Activated naive CD4-positive, alpha-beta T cell treated with anti-CD3 and anti-CD28 coated beads for 36 hours (primary cell): ENCODE results near the gene SFXN5. TPM values are rescaled to one million over a fixed set of nuclear protein-coding genes. Genes with fewer than 3 reads are reported as not detected.

Source experiments
- CTCF ChIA-PET: fragments of 350-600 bp; sonication (Branson Sonifier 250); formaldehyde crosslinking; loops from one replicate; lab custom pipeline; 2021; ENCODE audit warnings: antibody characterized with exemption; lab: Charles Lee
- DNase-seq: peaks from one replicate; pipeline ENCODE4 v3.0.0-alpha.2; 2020
- H3K27ac Mint-ChIP-seq: one replicate; pipeline ENCODE4 v1.8.0; 2021; ENCODE audit warnings: mild to moderate bottlenecking, mixed read lengths
- H3K27me3 Mint-ChIP-seq: one replicate; pipeline ENCODE4 v1.8.0; 2021; ENCODE audit warnings: low read depth, mixed read lengths
- H3K36me3 Mint-ChIP-seq: one replicate; pipeline ENCODE4 v1.8.0; 2021; ENCODE audit warnings: low read depth, mixed read lengths
- H3K4me1 Mint-ChIP-seq: one replicate; pipeline ENCODE4 v1.8.0; 2021; ENCODE audit warnings: low read depth, mixed read lengths
- H3K4me3 Mint-ChIP-seq: one replicate; pipeline ENCODE4 v1.8.0; 2021; ENCODE audit warnings: mild to moderate bottlenecking, moderate library complexity, mixed read lengths
- H3K9me3 Mint-ChIP-seq: one replicate; pipeline ENCODE4 v1.8.0; 2021; ENCODE audit warnings: mixed read lengths
- intact Hi-C: fragments of 100-400 bp; cut with micrococcal nuclease; formaldehyde crosslinking; loops from one replicate; pipeline ENCODE4 v1.15.1; 2023
- total RNA-seq, 2 experiments: library from RNA; stranded (reverse); gene quantifications; one replicate each; pipeline ENCODE4 v1.2.3, GENCODE V29; 2021

SFXN5 gene
- total RNA-seq, 2 experiments from 2014 or later, result 5.3 to 6.8 TPM

- H3K27me3 Mint-ChIP-seq, result peaks cover 68% of the 10 kb centered on the region
- CTCF ChIA-PET, result no interaction called here
- H3K4me1 Mint-ChIP-seq, result peaks cover 32% of the 10 kb centered on the region
- no peak for DNase-seq
- no peak overlapping the region for H3K27ac Mint-ChIP-seq
- no peaks in the 10 kb centered on the region for H3K36me3 Mint-ChIP-seq
- H3K4me3 Mint-ChIP-seq, result no peak overlapping the region
- intact Hi-C loops, result loop anchor here (5.0 kb wide), 1 partner anchor 772 kb away; the partner anchor contains the start of gene CYP26B1
- no peaks in the 10 kb centered on the region for H3K9me3 Mint-ChIP-seq
These were observed 151.8 kb downstream of the SFXN5 start for GRCh38 chr2:72919414-72920317.

GRCh38 chr2:72917877-72918553 lies 153.5 kb downstream of the SFXN5 start:
- H3K4me3 Mint-ChIP-seq, result peak overlapping the region; percentile 58
- CTCF ChIA-PET, result interaction anchor here (0.5 to 1.4 kb wide), 3 partner anchors 56 to 299 kb away, joined by 3 to 4 read pairs (median 3); no protein-coding TSS in a partner anchor
- H3K4me1 Mint-ChIP-seq, result peaks cover 30% of the 10 kb centered on the region
- DNase-seq, result no peak
- intact Hi-C loops, result loop anchor here (1.0 to 5.0 kb wide), 6 partner anchors 7 to 771 kb away; partner anchors contain the start of genes CYP26B1 and SFXN5
- peaks cover 73% of the 10 kb centered on the region for H3K27me3 Mint-ChIP-seq
- H3K36me3 Mint-ChIP-seq, result no peaks in the 10 kb centered on the region
- H3K9me3 Mint-ChIP-seq, result no peaks in the 10 kb centered on the region
- H3K27ac Mint-ChIP-seq, result no peak overlapping the region

GRCh38 chr2:72917138-72917876 lies 154.2 kb downstream of the SFXN5 start, which contains the start of gene EMX1:
TSS of gene EMX1 (plus strand) at chr2:72917519. CDS start at chr2:72917853, 334 bp downstream.
- H3K36me3 Mint-ChIP-seq, result no peaks in the 10 kb centered on the region

GRCh38 chr2:72916743-72917137 lies 154.8 kb downstream of the SFXN5 start:
- intact Hi-C loops, result loop anchor here (1.0 to 5.0 kb wide), 6 partner anchors 9 to 769 kb away; partner anchors contain the start of genes CYP26B1 and SFXN5
- CTCF ChIA-PET, result interaction anchor here (0.8 to 1.4 kb wide), 7 partner anchors 9 to 68 kb away, joined by 3 to 8 read pairs (median 3); partner anchors contain the start of gene SPR
- peak overlapping the region; percentile 71 for H3K4me3 Mint-ChIP-seq
- peaks cover 30% of the 10 kb centered on the region for H3K4me1 Mint-ChIP-seq
- no peak for DNase-seq
- no peaks in the 10 kb centered on the region for H3K36me3 Mint-ChIP-seq
- no peak overlapping the region for H3K27ac Mint-ChIP-seq
- no peaks in the 10 kb centered on the region for H3K9me3 Mint-ChIP-seq
- H3K27me3 Mint-ChIP-seq, result peaks cover 71% of the 10 kb centered on the region

More at GRCh38 chr2:72917138-72917876, 154.2 kb downstream of the SFXN5 start, which contains the start of gene EMX1:
- CTCF ChIA-PET, result interaction anchor here (0.5 to 1.4 kb wide), 8 partner anchors 9 to 300 kb away, joined by 3 to 8 read pairs (median 3); partner anchors contain the start of gene SPR
- intact Hi-C loops, result loop anchor here (1.0 to 5.0 kb wide), 6 partner anchors 8 to 770 kb away; partner anchors contain the start of genes CYP26B1 and SFXN5
- H3K9me3 Mint-ChIP-seq, result no peaks in the 10 kb centered on the region
- H3K27me3 Mint-ChIP-seq, result peaks cover 71% of the 10 kb centered on the region
- peak; percentile 58 for DNase-seq
- no peak within 1 kb of the TSS for H3K27ac Mint-ChIP-seq
- peak within 1 kb of the TSS; percentile 71 for H3K4me3 Mint-ChIP-seq
- peaks cover 30% of the 10 kb centered on the region for H3K4me1 Mint-ChIP-seq

GRCh38 chr2:72915907-72916742 lies 155.4 kb downstream of the SFXN5 start:
- H3K9me3 Mint-ChIP-seq, result no peaks in the 10 kb centered on the region
- no peak overlapping the region for H3K27ac Mint-ChIP-seq
- peak overlapping the region; percentile 71 for H3K4me3 Mint-ChIP-seq
- intact Hi-C loops, result loop anchor here (2.0 to 5.0 kb wide), 3 partner anchors 51 to 769 kb away; partner anchors contain the start of gene CYP26B1
- CTCF ChIA-PET, result interaction anchor here (1.0 to 1.4 kb wide), 6 partner anchors 10 to 69 kb away, joined by 3 to 8 read pairs (median 3); partner anchors contain the start of gene SPR
- H3K4me1 Mint-ChIP-seq, result peaks cover 30% of the 10 kb centered on the region
- peak; percentile 53 for DNase-seq
- H3K27me3 Mint-ChIP-seq, result peaks cover 70% of the 10 kb centered on the region
- H3K36me3 Mint-ChIP-seq, result no peaks in the 10 kb centered on the region

- Mint-ChIP-seq H3K4me1 (peaks cover 28% of the 10 kb centered on the region), H3K27ac (no peak overlapping the region), H3K4me3 (no peak overlapping the region), H3K9me3 (no peaks in the 10 kb centered on the region), H3K27me3 (peaks cover 65% of the 10 kb centered on the region), H3K36me3 (no peaks in the 10 kb centered on the region)
- CTCF ChIA-PET, result interaction anchor here (0.7 to 1.4 kb wide), 3 partner anchors 23 to 262 kb away, joined by 3 to 4 read pairs (median 3); no protein-coding TSS in a partner anchor
- no peak for DNase-seq
- intact Hi-C loops, result loop anchor here (5.0 kb wide), 1 partner anchor 768 kb away; the partner anchor contains the start of gene CYP26B1
These were observed 156.1 kb downstream of the SFXN5 start for GRCh38 chr2:72915320-72915906.

GRCh38 chr2:72914589-72915319 lies 156.8 kb downstream of the SFXN5 start:
- Mint-ChIP-seq H3K27ac (no peak overlapping the region), H3K4me1 (peaks cover 28% of the 10 kb centered on the region), H3K36me3 (no peaks in the 10 kb centered on the region), H3K27me3 (peaks cover 67% of the 10 kb centered on the region), H3K4me3 (no peak overlapping the region), H3K9me3 (no peaks in the 10 kb centered on the region)
- CTCF ChIA-PET, result interaction anchor here (0.7 to 1.4 kb wide), 3 partner anchors 22 to 262 kb away, joined by 3 to 4 read pairs (median 3); no protein-coding TSS in a partner anchor
- intact Hi-C loops, result loop anchor here (5.0 kb wide), 1 partner anchor 767 kb away; the partner anchor contains the start of gene CYP26B1
- no peak for DNase-seq

GRCh38 chr2:72914206-72914559 lies 157.3 kb downstream of the SFXN5 start:
- H3K27me3 Mint-ChIP-seq, result peaks cover 66% of the 10 kb centered on the region
- CTCF ChIA-PET, result no interaction called here
- intact Hi-C loops, result no loop called here
- no peak overlapping the region for H3K4me3 Mint-ChIP-seq
- no peaks in the 10 kb centered on the region for H3K36me3 Mint-ChIP-seq
- peaks cover 22% of the 10 kb centered on the region for H3K4me1 Mint-ChIP-seq
- H3K9me3 Mint-ChIP-seq, result no peaks in the 10 kb centered on the region
- no peak overlapping the region for H3K27ac Mint-ChIP-seq
- DNase-seq, result no peak

- H3K27me3 Mint-ChIP-seq, result peaks cover 65% of the 10 kb centered on the region
- no peak for DNase-seq
- no peaks in the 10 kb centered on the region for H3K9me3 Mint-ChIP-seq
- no peaks in the 10 kb centered on the region for H3K36me3 Mint-ChIP-seq
- intact Hi-C loops, result loop anchor here (2.0 kb wide), 1 partner anchor 13 kb away; no protein-coding TSS in a partner anchor
- H3K27ac Mint-ChIP-seq, result no peak overlapping the region
- peaks cover 20% of the 10 kb centered on the region for H3K4me1 Mint-ChIP-seq
- CTCF ChIA-PET, result no interaction called here
- H3K4me3 Mint-ChIP-seq, result no peak overlapping the region
These were observed 157.9 kb downstream of the SFXN5 start for GRCh38 chr2:72913486-72914205.
